ENCODE results near the gene CASP8AP2. TPM values are rescaled to one million over a fixed set of nuclear protein-coding genes. Genes with fewer than 3 reads are reported as not detected.
"Not testable (repeated sequence)": the region's sequence is repeated elsewhere in the genome, so short reads cannot be mapped to it uniquely, and the experiment has no call there.

The CASP8AP2 gene
- total RNA-seq = 10 to 100 TPM; 32.2 to 32.3 TPM

GRCh38 chr6:89829472-89830169, at the start of gene CASP8AP2:
Gene CASP8AP2 (plus strand): TSS chr6:89829880.
- POLR2A ChIA-PET = interaction anchor here (0.5 to 2.9 kb wide), 6 partner anchors 10 to 192 kb away, joined by 3 to 34 read pairs (median 4); partner anchors contain the start of genes LYRM2 and MDN1

GRCh38 chr6:89781070-89782034, 48.3 kb upstream of the CASP8AP2 start:
- ChIA-PET POLR2A (no interaction called here), CTCF (interaction anchor here (0.7 kb wide), 1 partner anchor 617 kb away, joined by 4 read pairs; no protein-coding TSS in a partner anchor)

More at GRCh38 chr6:89829472-89830169, at the start of gene CASP8AP2:
- CTCF ChIA-PET = interaction anchor here (0.7 to 1.5 kb wide), 2 partner anchors 10 to 289 kb away, joined by 3 to 15 read pairs; partner anchors contain the start of gene MDN1

DNA sequence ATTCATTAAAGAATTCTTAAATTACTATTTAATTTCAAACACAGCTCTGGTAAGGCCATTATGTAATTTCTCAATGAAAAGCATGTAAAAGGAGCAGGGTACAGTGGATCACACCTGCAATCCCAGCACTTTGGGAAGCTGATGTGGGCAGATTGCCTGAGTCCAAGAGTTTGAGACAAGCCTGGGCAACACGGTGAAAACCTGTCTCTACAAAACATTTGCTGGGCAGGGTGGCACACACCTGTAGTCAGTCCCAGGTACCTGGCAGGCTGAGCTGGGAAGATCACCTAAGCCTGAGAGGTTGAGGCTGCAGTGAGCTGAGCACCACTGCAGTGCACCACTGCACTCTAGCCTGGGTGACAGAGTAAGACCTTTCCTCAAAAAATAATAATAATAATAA, 47.5 kb upstream of the CASP8AP2 start:
- ChIA-PET POLR2A (no interaction called here), CTCF (interaction anchor here (0.7 kb wide), 1 partner anchor 14 kb away, joined by 3 read pairs; no protein-coding TSS in a partner anchor)

DNA sequence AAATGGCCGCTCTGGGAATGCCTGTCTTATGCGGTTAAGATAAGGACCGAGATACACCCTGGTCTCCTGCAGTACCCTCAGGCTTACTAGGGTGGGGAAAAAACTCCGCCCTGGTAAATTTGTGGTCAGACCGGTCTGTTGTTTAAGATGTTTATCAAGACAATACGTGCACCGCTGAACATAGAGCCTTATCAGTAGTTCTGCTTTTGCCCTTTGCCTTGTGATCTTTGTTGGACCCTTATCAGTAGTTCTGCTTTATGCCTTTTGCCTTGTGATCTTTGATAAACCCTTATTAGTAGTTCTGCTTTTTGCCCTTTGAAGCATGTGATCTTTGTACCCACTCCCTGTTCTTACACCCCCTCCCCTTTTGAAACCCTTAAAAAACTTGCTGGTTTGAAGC, 46.4 kb upstream of the CASP8AP2 start:
- POLR2A ChIA-PET = interaction anchor here (0.6 kb wide), 1 partner anchor 13 kb away, joined by 8 read pairs; no protein-coding TSS in a partner anchor
- CTCF ChIA-PET = not testable (repeated sequence)

DNA sequence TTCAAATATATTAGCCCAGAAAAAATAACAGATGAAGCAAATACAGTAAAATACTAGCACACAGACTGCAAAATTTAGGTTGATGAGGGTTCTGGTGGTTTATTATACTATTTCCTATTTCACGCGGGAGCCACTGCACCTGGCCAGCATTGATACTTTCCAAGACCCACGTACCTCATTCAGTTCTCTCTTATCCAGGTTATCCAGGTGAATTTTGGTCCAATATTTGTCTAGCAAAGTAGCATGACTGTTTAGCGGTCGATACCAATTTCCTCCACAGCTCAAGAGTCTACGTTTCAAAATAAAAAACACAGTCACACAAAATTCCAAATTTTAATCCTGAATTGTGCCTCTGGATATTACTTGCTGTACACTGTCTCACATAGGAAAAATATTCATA, 44.8 kb upstream of the CASP8AP2 start:
- CTCF ChIA-PET = no interaction called here
- POLR2A ChIA-PET = no interaction called here

- CTCF ChIA-PET = no interaction called here
Measured at GRCh38 chr6:89786970-89787369, 42.7 kb upstream of the CASP8AP2 start.

DNA sequence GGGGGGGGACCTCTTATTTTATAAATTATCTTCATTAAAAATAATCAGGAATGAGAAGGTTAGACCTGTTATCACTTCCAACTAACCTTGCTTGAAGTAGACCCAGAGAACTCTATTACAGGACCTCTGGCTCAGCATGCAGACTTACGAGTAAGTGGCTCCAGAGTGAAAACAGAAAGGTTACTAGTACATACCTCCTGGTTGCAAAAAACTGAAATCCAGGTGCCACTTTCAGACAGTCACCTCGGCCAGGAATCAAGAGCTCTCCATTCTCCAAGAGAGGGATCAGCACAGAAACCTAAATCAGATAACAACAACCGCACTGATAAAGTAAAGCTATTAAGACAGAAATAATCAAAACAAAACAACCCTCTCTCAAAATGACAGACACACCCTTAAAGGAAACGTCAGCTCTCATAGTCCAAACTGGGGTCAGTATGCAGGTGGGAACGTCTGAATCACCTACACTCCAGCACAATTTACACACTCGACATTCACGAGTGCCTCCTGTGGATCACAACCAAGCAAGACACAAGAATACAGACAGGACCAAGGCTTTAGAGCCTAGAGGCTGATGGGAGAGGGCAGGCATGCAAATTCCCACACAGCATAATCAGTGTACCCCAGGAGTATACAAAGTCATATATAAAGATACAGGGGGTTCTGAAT, 41.9 kb upstream of the CASP8AP2 start:
- ChIA-PET POLR2A (no interaction called here), CTCF (no interaction called here)

More at GRCh38 chr6:89786970-89787369, 42.7 kb upstream of the CASP8AP2 start:
- POLR2A ChIA-PET = no interaction called here

- CTCF ChIA-PET = no interaction called here
- POLR2A ChIA-PET = no interaction called here
Measured at GRCh38 chr6:89789980-89790379, 39.7 kb upstream of the CASP8AP2 start.

DNA sequence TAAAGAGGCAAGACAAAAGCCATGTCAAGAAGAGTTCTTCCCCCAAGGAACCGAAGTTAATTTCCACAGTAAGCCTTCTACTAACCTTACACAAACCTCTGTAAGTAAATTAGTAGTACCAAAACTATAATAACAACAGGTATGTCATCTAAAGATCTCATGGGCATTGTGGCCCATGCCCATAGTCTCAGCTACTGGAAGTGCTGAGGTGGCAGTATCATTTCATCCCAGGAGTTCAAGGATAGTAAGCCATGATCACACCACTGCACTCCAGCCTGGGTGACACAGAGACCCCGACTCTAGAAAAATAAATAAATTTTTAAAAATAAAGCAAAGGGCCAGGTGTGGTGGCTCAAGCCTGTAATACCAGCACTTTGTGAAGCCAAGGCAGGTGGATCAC, 39.3 kb upstream of the CASP8AP2 start:
- ChIA-PET POLR2A (interaction anchor here (0.6 kb wide), 1 partner anchor 39 kb away, joined by 3 read pairs; no protein-coding TSS in a partner anchor), CTCF (no interaction called here)

GRCh38 chr6:89792881-89793280, 36.8 kb upstream of the CASP8AP2 start:
- POLR2A ChIA-PET = interaction anchor here (1.5 kb wide), 1 partner anchor 27 kb away, joined by 8 read pairs; the partner anchor contains the start of gene MDN1
- CTCF ChIA-PET = interaction anchor here (1.0 to 2.3 kb wide), 3 partner anchors 10 to 113 kb away, joined by 3 to 6 read pairs (median 3); no protein-coding TSS in a partner anchor

DNA sequence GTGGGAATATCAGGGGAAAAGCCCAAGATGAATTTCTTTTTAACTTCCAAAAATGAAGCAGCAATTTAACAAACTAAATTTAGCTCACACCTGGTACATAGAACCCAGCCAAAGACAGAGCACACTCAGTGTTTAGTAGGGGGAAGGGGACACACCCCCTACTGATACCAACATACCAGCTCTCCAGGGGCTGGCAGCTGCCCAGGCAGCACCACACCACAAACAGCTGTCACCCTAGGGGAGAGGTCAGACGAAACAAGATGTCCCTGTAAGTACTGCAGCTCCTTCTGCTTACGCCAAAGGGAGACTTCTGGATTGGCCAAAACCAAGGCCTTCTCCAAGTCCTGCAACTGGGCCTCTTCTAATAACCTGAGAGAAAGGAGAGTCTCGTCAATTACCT, 36.1 kb upstream of the CASP8AP2 start:
- CTCF ChIA-PET = interaction anchor here (1.2 to 2.3 kb wide), 2 partner anchors 14 to 114 kb away, joined by 3 to 6 read pairs; no protein-coding TSS in a partner anchor
- POLR2A ChIA-PET = interaction anchor here (1.5 kb wide), 1 partner anchor 26 kb away, joined by 8 read pairs; the partner anchor contains the start of gene MDN1

- CTCF ChIA-PET = interaction anchor here (2.3 kb wide), 1 partner anchor 14 kb away, joined by 6 read pairs; no protein-coding TSS in a partner anchor
Measured at GRCh38 chr6:89794324-89794723, 35.4 kb upstream of the CASP8AP2 start.

GRCh38 chr6:89797317-89797716, 32.4 kb upstream of the CASP8AP2 start:
- CTCF ChIA-PET = no interaction called here
- POLR2A ChIA-PET = no interaction called here

More at GRCh38 chr6:89794324-89794723, 35.4 kb upstream of the CASP8AP2 start:
- POLR2A ChIA-PET = no interaction called here

GRCh38 chr6:89799096-89799495, 30.6 kb upstream of the CASP8AP2 start:
- ChIA-PET CTCF (interaction anchor here (0.6 kb wide), 1 partner anchor 122 kb away, joined by 3 read pairs; no protein-coding TSS in a partner anchor), POLR2A (no interaction called here)

GRCh38 chr6:89799756-89800155, 29.9 kb upstream of the CASP8AP2 start:
- CTCF ChIA-PET = interaction anchor here (0.6 kb wide), 1 partner anchor 123 kb away, joined by 3 read pairs; no protein-coding TSS in a partner anchor
- POLR2A ChIA-PET = no interaction called here

DNA sequence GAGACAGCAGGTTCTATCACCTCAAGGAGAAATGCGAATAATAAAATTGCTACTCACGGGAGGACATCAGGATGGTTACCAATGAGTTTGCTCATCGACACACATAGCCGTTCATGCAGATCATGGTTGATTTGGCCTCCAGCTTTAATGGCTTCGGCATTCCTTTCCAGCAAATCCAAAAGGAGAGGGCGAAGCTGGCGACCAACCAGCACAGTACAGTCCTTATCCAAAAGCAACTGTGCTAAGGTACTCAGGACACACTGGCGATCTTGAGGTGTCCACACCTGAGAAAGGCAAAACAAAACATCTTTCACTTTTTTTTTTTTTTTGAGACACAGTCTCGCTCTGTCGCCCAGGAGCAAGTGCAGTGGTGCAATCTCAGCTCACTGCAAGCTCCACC, 26.4 kb upstream of the CASP8AP2 start:
- POLR2A ChIA-PET = no interaction called here
- CTCF ChIA-PET = interaction anchor here (1.4 kb wide), 1 partner anchor 11 kb away, joined by 3 read pairs; no protein-coding TSS in a partner anchor

DNA sequence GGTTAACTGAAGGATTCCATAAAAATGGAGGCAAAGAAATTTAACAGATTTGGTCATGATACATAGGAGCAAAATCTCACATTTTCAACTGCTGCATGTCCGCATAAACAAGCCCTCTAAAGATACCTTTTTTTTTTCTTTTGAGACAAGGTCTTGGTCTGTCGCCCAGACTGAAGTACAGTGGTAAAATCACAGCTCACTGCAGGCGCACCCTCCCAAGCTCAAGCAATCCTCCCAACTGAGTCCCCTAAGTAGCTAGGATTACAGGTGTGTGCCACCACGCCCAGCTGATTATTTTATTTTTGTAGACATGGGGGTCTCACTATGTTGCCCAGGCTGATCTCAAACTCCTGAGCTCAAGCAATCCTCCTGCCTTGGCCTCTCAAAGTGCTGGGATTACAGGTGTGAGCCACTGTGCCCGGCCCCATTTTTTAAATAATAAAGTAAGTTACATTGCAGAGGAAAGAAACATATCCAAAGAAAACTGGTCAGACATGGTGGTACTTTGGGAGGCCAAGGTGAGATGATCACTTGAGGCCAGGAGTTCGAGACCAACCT, 23.8 kb upstream of the CASP8AP2 start:
- ChIA-PET CTCF (no interaction called here), POLR2A (no interaction called here)

DNA sequence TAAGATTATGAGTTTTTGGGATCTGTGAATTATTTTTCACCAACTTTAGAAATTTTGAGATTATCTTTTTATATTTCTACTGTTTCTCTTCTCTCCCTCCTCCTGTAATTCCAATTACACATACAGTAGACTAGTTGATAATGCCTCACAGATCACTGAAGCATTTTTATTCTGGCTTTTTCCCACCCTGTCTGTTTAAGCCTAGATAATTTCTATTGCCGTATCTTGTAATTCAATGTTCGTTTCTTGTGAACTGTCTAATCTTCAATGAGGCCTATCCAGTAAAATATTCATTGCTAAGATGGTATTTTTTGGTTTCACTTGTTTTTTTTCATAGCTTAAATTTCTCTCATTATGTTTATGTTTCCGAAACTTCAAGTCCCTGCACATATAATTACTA, 22.1 kb upstream of the CASP8AP2 start:
- POLR2A ChIA-PET = no interaction called here
- CTCF ChIA-PET = interaction anchor here (0.6 to 2.7 kb wide), 3 partner anchors 14 to 81 kb away, joined by 5 to 6 read pairs (median 5); no protein-coding TSS in a partner anchor

GRCh38 chr6:89813422-89813821, 16.3 kb upstream of the CASP8AP2 start:
- POLR2A ChIA-PET = not testable (repeated sequence)
- CTCF ChIA-PET = interaction anchor here (0.6 kb wide), 1 partner anchor 865 kb away, joined by 3 read pairs; no protein-coding TSS in a partner anchor
